ENCODE measurements around the gene SLC25A23. TPM values are rescaled to one million over a fixed set of nuclear protein-coding genes. Genes with fewer than 3 reads are reported as not detected.
"Not testable (repeated sequence)": the region's sequence is repeated elsewhere in the genome, so short reads cannot be mapped to it uniquely, and the experiment has no call there.

Gene SLC25A23
- polyA plus RNA-seq, 3 donors: 63.5 to 77.5 (median 70.3) TPM

DNA sequence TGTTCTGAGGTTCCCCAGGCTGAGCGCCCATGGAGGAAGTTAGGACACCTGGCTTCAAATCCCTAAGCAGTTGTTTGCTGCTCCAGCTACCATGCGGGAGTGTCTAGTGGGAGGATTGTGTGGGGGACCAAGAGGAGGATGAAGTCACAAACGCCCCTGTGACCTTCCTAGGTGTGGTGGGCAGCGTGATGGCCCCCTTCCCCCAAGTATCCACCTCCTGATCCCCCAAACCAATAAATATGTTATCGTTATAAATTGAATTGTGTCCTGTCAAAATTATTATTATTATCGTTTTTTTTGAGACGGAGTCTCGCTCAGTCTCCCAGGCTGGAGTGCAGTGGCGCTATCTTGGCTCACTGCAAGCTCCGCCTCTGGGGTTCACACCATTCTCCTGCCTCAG lies 25.9 kb downstream of the SLC25A23 start, which contains the start of gene SLC25A41:
Gene SLC25A41, minus strand, starts transcription at position 101 of the 400 bp plus-strand sequence. Its CDS starts 70 bp downstream, at position 31.
- DNase-seq (ENCODE audit: extremely low read depth in 1 of 11, low read depth in 9 of 11, low spot score in 4 of 11): no peak

DNA sequence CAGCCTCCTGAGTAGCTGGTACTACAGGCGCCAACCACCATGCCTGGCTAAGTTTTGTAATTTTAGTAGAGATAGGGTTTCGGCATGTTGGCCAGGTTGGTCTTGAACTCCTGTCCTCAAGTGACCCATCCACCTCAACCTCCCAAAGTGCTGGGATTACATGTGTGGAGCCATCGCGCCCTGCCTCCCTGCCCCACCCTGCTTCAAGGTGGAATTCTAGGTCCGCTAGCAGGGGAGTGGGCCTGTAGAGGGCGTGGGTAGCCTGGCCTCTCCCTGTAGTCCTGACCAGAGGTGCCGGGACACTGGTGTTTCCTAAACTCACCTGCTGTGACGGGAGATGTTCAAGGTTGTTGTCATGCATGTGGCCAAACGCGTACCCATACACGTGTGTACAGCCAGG lies 26.4 kb downstream of the SLC25A23 start:
- no peak for DNase-seq (ENCODE audit: extremely low read depth in 1 of 11, low read depth in 9 of 11, low spot score in 4 of 11)

DNA sequence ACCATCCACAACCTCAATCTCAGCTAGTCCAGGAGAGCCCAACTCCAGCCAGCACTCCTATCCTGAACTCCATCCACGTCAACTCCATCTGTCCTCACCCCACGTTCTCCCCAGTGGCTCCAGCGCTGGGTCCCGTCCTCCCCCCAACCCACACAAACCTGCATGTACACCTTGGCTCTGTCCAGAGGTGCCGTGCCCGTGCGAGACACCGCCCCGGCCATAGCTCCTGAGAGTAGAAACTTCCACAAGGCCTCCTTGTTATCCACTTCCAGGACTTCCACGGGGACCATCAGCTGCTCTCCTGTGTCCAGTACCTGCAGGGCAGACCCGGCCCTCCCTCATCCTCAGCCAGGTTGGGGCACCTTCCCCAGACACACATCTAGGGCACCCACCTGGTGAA lies 27.7 kb downstream of the SLC25A23 start:
- DNase-seq (ENCODE audit: extremely low read depth in 1 of 11, low read depth in 9 of 11, low spot score in 4 of 11): no peak

DNA sequence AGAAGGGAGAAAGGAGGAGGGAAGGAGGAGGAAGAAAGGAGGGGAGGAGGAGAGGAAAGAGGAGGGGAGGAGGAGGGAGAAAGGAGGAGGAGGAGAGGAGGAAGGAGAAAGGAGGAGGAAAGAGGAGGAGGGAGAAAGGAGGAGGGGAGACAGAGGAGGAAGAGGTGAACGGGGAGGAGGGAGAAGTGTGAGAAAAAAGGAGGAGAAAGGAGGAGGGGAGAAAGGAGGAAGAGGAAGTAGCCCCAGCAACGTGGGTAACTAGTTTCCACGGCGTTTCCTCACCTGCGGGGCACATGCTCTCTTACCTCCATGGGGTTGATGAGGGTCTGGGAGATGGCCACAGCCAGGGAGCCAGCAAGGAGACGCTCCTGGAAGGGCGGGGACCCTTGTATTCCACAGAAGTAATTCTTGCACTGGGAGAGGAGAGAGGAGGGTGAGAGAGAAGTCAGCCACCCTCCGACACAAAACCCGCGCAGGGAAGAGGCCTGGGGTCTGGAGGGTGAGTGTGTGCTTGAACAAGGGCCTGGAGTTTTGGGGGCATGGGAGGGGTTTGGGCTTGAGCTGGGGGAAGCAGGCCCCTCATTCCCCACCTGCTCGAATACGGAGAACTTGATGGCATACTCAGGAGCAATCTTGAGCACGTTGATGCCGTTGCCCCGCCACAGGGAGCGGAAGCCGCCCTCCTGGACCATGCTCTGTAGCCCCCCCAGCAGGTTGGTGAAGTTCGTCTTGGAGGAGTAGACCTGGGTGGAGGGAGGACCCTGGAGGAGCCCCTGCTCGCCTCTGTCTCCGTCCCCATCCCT lies 30.0 kb downstream of the SLC25A23 start:
- DNase-seq (ENCODE audit: extremely low read depth in 1 of 11, low read depth in 9 of 11, low spot score in 4 of 11): no peak

DNA sequence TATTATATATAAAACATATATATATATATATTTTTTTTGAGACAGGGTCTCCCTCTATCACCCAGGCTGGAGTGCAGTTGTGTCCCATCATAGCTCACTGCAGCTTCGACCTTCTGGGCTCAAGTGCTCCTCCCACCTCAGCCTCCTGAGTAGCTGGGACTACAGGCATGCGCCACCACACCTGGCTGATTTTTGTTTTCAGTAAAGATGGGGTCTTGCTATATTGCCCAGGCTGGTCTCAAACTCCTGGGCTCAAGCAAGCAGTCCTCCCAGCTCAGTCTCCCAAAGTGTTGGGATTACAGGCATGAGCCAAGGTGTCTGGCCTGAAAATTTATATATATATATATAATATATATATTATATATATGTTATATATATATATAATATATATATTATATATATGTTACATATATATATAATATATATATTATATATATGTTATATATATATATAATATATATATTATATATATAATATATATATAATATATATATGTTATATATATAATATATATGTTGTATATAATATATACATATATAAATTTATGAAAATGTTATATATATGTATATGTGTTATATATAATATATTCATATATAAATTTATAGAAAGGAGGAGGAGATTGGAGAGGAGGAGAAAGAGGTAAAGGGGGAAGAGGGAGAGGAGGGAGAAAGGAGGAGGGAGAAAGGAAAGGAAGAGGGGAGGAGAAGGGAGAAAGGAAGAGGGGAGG lies 30.7 kb downstream of the SLC25A23 start:
- DNase-seq (ENCODE audit: extremely low read depth in 1 of 11, low read depth in 9 of 11, low spot score in 4 of 11): not testable (repeated sequence)

DNA sequence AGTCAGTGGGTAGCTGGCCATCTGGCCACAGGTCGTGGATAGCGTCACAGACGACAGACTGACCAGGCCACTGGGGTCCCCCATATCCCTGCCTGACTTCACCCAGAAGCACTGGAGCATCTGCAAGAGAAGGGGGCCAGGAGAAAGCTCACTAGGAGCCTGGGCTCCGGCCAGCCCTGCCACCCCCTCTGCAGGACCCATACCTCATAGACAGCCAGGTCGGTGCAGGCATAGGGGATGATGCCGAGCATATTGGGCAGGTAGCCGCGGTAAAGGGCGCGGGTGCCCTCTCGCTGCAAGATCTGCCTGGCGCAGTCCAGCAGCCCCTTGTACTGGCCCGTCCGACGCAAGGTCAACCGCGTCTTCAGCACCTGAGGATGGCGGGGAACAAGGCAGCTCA lies 32.5 kb downstream of the SLC25A23 start:
- no peak for DNase-seq (ENCODE audit: extremely low read depth in 1 of 11, low read depth in 9 of 11, low spot score in 4 of 11)

DNA sequence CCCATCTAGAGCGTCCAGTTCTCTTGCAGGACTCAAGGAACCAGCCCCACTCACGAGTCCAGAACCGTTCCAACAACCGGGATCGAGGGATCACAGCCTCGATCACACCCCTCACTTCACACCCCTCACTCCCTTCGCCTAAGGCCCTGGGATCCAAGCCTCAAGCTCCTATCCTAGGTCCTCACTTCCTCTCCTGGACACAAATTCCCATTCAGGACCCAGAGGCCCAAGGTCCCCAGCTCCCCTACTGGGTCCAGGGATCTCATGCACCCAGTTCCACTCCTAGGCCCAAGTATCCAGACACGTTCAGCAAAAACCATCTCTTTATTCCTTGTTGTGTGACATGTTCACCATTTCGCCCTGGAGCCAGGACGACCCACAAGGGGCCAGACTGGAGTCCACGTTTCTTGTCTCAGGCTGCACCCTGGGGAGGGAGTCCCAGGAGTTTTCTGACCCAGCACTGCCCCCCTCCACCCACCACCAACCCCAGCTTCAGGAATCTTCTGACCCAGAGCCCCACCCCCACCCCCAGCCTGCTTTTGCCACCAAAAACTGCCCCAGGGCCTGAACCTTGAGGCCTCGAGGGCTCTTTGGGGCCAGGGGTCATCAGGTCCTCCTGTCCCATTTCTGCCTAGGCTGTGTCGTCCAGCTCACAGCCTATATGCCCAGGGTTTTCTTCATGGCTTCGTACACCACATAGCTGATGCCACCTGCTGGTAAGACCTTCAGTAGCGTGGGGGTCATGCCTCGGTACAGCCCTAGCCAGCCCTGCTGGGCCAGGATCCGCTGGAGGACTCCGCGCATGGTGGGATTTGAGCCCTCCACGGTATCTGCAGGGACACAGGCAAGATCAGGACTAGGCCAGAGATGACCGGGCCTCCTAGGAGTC lies 33.6 kb downstream of the SLC25A23 start:
- DNase-seq (ENCODE audit: extremely low read depth in 1 of 11, low read depth in 9 of 11, low spot score in 4 of 11): no peak

DNA sequence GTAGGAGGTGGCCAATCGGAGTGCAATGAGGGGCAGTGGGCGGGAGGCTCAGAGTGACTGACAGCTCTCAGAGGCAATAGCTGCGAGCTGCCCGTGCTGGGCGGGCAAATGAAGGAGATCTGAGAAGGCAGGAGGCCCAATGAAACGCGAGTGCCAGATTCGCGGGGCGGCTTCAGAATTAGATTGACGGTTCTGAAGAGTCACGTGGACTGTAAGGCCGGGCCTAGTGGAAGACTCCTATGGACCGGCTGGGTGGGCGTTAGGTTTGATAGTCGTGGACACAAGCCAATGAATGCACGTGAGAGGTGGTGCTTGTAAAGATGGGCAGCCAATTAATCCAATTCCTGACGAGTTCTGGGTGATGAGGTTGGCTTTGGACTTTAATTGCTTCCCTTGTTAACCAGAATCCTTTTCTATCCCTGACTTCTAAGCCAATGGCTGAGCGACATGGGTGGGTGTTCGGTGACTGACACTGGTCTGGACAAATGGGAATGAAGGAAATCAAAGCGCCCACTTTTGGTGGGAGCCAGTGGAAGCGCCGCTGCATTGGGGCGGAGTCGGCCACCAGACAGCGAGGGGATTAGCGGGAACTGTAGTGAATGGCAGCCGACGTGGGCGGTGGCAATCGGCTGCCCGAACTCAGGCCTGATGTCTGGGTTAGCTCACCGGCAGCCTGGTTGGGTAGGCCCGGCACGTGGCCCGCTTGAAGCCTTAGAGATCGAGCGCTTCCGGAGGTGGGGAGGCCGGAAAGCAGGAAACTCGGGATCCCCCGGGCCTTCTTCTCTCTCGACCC lies 34.5 kb downstream of the SLC25A23 start:
- peak; percentile 99 to 100 (median 100) for DNase-seq (ENCODE audit: extremely low read depth in 1 of 11, low read depth in 9 of 11, low spot score in 4 of 11)

DNA sequence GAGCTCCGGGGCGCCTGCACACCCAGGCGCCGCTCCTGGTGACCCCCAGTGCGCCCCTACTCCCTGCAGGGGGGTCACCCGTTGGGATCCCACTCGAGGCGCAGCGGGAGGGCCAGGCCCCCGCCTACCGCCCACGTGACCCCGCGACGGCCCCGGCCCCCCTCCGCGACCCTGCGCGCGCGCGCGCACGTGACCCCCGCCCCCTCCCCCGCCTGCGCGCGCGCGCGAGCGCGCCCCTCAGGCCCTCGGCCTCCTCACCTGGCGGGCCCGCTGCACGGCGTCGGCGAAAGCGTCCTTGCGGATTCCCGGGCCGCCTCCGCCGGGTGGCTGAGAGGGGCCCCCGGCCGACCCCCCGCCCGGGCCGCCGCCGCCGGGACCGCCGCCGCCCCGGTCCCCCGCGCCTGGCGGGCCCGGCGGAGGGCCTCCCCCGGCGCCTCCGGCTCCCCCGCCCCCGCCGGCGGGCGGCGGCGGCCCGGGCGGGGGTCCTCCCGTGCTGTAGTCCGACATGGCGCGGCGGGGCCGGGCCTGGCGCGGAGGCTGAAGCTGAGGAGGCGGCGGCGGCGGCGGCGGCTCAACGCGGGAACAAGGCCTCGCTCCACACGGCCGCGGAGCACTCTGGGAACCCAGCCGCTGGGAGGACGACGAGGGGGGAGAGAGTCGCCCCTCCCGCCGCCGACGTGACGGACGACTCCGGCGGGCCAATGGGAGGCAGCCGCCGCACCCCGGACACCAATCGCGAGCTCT lies 35.2 kb downstream of the SLC25A23 start, which contains the start of gene KHSRP:
Gene KHSRP, minus strand, starts transcription at position 617 of the 744 bp plus-strand sequence. Its CDS starts 110 bp downstream, at position 507.
- no peak for DNase-seq (ENCODE audit: extremely low read depth in 1 of 11, low read depth in 9 of 11, low spot score in 4 of 11)

DNA sequence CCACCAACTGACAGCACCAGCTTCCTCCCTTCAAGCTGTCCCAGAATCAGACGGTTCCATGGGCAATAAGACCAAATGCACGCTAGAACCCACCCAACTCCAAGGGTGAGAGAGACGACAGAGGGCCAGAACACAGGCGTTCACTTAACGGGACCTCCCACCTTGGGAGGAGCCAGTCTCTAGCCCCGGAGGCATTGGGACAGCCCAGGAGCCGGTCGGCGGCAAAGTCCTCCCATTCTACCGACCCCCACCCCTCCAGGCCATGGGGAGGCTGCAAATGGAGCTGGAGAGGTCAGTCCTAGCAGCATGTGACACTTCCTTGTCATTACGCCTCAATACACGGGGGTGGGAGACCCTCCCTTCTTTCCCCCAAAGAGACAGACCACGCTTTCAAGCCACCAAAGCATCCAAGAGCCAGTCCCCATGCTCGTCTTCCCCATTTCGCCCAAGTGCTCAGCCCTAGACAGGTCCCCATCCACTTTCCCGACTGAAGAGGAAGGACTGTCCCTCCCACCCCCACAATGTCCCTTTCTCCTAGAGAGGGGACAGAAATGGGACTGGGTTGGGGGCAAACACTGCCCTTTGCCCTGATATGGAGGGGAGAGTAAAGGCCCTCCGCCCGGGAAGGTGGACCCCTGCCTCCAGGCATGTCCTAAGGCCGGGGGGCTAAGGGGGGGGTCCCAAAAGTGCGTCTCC lies 35.9 kb downstream of the SLC25A23 start:
- DNase-seq (ENCODE audit: extremely low read depth in 1 of 11, low read depth in 9 of 11, low spot score in 4 of 11): no peak

DNA sequence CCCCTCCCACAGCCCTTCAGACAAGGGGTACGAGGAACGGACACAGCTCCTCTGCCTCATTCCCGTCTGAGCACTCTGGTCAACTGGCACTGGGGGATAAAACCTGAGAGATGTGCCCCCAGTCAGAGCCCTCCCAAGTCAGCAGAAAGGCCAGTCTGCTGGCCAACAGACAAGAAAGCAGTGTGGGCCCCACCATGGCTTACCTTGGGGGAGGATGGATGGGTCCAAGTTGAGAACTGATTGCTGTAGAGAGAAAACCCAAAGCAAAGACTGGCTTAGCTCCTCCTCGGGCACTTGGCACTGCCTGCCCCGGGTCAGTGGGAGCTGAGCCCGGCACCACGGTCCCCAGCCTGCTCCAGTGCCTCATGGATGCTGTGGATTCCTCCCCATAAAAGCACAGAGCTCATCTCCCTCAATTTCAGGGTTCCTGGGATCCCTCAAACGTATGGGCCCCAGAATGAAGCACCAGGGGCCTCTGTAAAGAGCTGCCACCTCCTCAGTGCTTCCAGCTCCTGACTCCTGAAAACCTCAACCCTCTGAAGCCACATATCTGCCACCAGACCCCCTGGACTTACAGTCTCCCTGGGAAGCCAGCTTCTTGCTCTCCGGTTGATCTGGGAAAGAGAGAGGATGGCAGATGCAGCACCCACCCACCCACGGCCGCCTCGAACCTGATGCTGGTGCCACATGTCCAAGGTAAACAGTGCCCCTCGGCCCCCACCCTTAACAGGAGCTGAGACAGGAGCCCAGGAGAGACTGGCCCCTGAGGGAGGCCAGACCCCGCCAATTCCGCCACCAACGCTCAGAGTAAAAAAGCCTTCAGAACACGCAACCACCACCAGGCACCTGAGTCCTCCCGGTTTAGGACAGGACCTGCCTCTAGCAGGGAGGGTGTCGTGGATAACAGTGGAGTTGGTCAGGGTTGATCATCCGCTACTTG lies 38.2 kb downstream of the SLC25A23 start:
- no peak for DNase-seq (ENCODE audit: extremely low read depth in 1 of 11, low read depth in 9 of 11, low spot score in 4 of 11)

DNA sequence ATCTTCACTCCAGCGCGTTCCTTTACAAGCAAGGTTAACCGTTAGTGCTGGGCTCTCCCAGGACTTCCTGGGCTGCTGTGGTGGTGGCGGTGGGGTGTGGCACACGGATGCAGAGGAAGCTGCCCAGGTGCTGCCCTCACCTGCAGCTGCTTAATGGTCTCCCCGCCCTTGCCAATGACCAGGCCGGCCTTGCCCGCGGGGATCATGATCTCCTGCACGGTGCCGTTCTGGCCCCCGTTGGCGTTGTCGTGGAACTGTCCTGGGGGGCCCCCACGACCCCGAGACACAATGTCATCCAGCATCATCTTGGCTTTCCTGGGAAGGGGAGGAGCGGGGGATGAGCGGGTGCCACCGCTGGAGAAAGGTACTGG lies 41.0 kb downstream of the SLC25A23 start:
- DNase-seq (ENCODE audit: extremely low read depth in 1 of 11, low read depth in 9 of 11, low spot score in 4 of 11): no peak

DNA sequence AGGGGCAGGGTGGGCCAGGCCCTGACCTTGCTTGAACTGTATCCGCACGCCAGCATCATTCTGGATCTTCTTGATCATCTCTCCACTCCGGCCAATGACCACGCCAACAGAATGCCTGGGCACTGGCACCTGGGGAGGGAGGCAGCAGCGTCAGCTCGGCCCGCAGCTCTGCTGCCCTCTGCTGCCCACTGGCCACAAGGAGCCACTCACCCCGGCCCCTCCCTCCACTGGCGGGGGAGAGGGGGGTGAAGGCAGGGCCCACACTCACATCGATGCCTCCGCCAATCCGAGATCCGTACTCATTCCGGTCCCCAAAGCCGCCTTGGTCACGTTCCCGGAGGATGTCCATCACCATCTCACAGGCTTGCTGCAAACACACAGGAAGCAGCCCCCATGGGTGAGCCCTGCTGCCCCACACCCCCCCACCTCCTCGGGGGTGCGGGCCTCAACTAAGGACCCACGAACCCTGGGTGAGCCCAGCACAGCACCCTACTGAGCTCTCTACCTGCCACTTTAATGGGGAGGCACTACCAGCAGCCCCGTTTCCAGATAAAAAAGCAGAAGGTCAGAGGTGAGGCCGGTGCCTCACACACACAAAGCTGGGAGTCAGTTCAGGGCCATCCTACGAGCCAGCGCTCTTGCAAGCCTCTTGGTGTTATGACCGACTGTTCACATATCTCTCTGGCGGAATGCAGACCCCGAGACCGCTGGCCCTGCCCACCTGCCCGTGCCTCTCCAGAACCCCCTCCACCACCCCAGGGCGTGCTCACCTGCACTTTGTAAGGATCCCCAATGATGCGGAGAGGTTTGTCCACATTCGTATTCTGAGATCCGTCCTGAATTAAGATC lies 41.7 kb downstream of the SLC25A23 start:
- no peak for DNase-seq (ENCODE audit: extremely low read depth in 1 of 11, low read depth in 9 of 11, low spot score in 4 of 11)

DNA sequence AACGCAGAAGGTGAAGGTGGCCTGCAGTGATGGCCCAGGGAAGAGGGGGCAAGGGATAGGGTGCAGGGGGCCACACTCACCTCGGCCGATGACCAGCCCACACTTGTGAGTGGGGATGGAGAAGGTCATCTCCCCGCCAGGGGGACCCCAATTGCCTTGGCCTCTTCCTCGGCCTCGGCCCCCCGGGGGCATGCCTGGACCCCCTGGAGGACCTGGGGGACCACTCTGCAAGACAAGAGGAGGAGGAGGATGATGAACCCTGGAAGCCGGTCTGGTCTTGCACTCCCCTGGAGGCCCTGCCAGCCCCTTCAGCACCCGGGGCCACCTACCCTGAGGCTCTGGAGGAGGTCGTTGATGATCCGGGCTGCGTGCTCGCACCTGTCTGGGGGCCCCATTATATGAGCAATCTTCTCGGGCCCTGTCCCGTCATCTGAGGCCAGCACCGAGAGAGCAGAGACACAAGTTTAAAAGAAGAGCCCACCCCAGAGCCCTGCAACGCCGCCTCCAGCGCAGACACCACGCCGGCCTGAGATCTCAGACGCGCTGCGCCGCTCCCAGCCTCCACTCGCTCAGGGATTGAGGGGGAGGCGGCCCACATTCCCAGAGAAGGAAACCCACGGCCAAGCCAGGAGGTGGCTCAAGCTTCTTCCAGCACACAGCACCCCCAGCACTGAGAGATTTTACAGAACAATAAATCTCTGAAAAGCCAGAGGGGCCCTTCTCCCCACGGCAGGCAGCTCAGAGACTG lies 42.8 kb downstream of the SLC25A23 start:
- no peak for DNase-seq (ENCODE audit: extremely low read depth in 1 of 11, low read depth in 9 of 11, low spot score in 4 of 11)
